ENCODE measurements around the gene DPM3.
"Not testable (repeated sequence)": the region's sequence is repeated elsewhere in the genome, so short reads cannot be mapped to it uniquely, and the experiment has no call there.

DPM3 gene

DNA sequence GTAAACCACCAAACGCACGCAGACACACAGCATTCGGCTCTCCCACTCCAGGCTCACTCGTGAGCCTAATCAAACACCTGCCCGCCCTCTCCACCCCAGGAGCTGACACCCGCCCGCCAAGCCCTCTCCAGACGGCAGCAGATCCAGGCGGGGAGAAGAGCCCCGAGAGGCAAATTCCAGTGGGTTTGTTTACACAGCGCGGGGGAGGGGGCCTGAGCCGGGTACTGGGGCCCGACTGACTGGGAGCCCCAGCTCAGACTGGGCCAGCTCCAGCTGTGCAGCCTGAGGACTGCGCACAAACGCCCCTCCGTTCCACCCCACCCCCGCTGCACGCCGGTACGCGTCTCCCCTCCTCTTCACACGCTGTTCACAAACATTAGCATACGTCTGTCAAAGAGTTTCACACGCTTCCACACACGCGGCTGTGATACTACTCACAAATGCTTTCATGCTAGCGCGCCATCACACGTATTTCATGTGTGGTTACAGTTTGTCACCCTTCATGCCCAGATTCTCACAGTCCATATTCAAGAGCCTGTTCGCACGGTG, 13.7 kb downstream of the DPM3 start:
- DNase-seq, result peak in 49 of 56 donors; percentile 38 to 89 (median 78)

DNA sequence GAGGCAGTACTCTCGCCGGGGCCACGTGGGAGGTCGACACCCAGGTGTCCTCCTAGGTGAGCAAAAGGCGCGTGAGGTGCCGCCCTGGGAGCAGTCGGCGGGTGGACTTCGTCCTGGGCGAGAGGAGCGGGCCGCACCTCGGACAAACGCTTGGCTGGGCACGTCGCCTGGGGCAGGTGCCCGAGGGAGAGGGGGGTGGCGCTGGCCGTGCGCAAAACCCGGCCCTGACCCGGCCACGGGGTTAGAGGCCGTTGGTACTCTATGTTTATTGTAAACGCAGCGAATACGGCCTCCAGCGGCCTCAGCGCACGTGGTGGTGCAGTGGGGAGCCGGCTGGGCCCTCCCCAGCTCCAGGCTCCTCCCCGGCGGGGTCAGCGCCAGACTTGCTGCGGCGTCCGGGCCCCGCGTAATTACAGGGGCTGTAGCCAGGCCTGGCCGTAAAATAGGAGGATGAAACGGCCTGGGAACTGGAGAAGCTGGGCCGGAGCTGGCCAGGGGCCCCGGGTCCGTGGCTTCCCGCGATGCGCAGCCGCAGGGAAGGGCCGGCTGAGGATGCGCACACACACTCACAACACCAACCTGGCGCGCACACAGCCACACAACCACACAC, 14.3 kb downstream of the DPM3 start:
- peak in 54 of 56 donors; percentile 42 to 93 (median 77) for DNase-seq

DNA sequence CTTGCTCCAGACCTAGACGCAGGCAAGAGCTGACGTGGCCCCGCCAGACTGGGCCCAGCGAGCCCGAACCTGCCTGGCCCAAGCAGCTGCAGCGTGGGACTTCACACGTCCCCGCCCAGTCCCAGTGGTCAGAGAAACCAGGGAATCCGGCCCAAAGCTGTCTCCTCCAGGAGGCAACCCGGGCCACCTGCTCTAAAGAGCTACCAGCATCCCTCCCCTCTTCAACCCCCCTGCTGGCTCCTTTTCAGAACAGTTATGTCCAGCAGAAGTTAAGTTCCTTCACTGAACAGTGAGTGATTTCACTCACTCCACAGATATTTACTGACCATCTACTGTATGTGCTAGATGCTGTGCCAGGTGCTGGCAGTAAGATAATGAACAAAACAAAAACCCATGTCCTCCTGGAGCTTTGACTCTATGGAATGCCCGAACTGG, 14.8 kb downstream of the DPM3 start:
- peak in 8 of 56 donors; percentile 13 to 47 (median 26) for DNase-seq

DNA sequence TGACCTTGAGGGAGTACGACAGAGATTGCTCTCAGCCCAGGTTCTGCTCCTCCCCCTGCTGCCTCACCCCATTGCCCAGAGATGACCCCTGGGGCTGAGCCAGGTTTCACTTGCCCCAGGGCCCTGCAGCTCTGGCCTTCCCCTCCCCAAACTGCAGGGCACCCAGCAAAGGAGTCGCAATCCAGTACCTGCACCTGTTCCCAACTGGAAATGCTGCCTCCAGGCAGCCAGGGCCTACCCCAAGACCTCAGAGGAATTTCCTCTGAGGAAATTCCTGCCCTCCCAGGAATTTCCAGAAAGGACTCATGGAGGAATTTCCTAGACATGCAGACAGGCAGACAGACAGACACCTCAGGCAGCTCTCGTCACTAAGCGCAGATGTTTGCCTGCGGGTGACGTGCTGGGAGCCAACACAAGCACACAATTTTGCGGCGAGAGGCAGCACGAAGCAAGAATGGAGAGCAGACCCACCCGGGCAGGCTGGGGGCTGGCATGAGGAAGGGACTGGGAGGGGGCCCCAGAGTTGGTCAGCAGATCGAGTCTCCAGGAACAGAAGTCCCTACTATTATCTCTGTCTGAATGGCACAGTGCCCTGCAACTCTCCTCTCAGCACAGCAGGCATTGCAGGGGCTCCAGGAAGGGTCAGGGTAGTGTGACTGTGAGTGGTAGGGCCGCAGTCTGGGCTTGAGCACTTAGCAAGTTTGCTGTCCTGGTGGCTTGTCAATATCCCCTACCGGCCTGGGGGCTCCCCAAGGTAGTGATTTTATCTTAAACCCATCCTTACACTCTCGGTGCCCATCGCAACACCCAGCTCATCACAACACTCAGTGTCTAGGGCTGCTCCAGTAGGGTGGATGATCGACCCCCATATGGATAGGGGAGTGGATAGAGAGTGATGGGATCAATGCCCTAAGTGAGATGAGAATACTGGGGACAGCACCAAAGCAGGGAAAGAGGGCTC, 15.5 kb downstream of the DPM3 start:
- peak in 8 of 56 donors; percentile 3 to 32 (median 14) for DNase-seq

DNA sequence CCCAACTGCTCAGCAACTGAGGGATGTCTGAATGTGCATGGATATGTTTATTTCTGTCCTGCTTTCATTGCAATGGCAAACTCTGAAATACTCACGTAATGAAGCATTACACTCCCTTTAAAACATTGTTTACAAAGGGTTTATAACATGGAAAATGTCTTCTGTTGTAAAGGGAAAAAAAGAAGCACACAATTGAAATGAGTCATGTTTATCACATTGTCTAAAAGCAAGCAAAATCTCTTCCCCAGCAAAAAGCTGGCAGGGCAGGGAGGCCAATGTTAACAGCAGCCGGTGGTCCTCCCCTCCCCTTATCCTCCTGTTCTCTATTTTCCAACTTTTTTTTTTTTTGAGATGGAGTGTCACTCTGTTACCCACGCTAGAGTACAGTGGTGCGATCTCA, 16.5 kb downstream of the DPM3 start:
- no peak for DNase-seq

DNA sequence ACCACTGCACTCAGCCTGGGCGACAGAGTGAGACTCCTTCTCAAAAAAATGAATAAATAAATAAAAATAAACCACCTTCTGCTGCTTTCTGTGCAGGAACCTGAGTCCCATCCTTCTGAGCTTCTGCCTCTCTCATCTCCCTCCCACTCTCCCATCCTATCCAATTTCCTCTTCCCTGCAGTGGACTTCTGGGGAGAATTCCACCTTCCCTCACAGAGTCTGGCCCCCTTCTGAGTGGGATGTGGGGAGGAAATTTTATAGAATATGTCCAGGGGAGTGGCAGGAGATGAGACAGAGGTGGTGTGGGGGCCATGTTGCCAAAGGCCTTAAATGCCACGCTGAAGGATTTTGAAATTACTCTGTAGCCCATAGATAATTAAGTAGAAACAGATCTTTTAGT, 18.0 kb downstream of the DPM3 start:
- no peak for DNase-seq

DNA sequence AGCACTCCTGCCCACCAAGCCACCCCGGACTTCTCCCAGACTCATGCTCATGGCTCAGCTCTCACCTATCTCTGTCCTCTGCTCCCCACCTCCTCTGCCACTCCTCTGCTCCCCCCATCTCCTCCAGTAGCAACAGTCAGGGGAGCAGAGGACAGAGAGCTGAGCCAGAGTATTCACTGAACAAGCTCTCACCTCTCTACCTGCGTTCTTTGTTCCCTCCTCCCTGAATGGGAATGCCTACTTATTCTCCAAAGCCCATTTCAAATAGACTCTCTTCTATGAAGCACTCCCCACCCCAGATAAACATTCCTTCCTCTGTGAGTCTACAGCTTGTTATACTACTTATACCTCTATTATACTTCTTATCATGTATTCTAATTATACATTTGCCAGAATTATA, 19.1 kb downstream of the DPM3 start:
- no peak for DNase-seq

DNA sequence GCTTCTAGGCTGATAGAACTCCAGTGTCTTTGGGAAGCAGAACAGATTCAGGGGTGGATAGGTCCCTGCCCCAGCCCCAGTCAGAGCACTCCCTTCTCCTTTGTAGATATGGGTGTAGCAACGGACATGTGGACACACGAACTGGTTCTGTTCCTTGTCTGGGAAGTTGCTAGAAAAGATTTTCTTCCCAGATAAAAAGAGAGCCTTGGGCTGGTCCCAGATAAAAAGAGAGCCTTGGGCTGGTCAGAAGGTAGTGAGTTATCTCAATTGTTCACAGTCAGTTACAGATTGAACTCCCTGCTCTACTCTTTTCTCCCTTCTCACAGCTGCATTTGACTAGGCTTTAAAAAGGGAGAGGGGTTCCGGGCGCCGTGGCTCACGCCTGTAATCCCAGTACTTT, 20.1 kb downstream of the DPM3 start:
- DNase-seq, result no peak

DNA sequence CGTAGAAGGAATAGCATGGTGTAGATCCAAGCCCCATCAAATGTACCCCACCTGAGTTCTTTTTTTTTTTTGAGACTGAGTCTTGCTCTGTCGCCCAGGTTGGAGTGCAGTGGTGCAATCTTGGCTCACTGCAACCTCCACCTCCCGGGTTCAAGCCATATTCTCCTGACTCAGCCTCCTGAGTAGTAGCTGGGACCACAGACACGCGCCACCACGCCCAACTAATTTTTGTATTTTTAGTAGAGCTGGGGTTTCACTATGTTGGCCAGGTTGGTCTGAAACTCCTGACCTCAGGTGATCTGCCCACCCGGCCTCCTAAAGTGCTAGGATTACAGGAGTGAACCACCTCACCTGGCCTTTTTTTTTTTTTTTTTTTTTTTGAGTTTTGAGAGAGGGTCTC, 22.2 kb downstream of the DPM3 start:
- not testable (repeated sequence) for DNase-seq

DNA sequence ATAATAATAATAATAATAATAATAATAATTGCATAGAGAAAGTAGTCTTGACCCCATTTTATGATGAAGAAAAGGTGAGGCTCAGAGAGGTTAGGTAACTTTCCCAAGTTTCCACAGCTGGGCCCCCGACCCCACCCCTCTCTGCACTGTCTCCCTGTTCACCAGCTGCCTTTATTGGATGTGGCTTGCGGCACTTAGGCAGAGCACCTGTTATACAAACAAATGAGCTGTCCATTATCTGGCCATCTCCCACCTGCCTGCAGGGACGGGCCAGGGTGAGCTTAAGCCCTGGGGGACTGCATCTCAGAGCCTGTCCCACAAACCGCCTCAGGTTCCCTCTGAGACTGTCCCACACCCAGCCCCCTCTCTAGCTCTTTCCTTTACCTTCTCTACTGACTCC, 22.7 kb downstream of the DPM3 start:
- DNase-seq, result no peak

DNA sequence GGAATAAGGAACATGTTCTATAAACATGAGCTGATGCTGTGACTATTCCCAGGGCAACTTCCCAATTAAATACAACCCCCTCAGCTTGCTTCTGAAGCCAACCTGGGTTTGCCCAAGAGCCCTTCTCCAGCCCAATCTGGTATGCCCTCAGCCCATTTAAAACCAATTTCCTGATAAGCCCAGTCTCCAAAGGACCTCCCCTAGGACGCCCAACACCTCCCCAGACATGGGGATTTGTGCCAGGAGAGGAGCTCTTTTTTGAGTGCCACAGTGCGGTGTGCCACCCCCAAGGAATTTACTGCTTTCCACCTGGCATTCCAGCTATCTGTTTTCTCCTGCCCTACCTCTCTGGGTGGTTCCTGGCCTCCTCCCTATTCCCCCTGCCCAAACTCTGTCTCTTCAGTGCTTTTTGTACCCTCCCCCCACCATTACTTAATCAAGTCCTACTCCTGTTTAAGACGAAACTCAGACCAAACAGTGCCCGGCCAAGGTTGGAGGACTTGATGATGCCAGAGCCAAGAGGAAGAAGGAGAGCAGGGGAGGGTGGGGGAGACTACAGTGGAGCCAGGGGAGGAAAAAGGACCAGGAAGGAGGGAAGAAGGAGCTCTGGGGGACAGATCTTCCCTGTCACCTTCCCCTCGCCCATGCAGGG, 24.1 kb downstream of the DPM3 start:
- no peak for DNase-seq

DNA sequence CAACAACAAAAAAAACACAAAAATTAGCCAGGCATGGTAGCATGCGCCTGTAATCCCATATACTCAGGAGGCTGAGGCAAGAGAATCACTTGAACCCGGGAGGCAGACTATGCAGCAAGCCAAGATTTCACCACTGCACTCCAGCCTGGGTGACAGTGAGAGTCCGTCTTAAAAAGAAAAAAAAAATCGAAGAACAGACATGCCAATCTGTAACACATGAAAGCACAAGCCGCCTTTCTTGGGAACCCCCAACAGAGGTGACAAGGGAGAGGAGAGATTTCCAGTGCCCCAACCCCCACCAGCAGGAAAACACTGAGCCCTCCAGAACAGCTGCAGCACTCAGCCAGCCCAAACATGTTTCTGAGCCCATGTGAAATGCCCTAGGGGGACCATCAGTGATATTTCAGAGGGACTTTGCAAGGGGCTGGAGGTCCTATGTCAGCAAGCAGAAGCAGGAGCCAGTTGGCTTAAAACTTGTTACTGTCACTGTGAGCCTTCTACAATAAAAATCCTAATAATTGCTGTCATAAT, 26.8 kb downstream of the DPM3 start:
- DNase-seq, result no peak

DNA sequence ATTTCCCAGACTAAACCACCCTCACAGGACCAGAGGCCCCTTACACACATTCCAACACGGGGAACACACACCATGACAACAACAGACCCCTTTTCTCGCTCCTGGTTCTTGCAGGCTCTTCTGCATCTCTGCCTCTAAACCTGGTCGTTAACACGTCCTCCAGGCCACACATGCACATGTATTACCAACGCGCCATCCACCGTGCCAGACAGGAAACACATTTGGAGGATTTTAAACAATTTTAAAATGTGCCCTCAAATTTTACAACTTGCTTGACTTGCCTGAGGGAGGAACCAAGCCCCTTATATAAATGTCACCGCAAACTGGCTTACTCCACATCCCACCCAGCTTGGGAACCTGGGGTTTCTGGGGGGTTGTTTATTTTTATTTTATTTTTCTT, 29.5 kb downstream of the DPM3 start:
- DNase-seq, result no peak

DNA sequence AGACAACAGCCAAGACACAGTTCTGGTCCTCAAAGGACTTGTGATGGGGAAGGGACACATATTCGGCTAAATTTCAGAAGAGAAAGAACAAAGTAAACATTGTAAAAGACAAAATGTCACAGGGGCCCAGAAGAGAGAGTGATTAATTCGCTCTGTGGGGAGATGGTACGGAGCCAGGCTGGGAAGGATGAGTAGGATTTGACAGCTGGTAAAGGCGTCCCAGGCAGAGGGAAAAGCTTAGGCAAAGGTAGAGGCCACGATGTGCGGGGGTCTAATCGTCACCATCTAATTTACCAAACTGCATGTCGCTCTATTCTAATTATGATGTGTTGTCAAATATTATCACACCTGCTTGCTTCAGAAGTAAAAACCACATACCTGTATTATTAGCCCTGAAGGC, 29.9 kb downstream of the DPM3 start:
- peak in 1 of 56 donors; percentile 11 for DNase-seq

DNA sequence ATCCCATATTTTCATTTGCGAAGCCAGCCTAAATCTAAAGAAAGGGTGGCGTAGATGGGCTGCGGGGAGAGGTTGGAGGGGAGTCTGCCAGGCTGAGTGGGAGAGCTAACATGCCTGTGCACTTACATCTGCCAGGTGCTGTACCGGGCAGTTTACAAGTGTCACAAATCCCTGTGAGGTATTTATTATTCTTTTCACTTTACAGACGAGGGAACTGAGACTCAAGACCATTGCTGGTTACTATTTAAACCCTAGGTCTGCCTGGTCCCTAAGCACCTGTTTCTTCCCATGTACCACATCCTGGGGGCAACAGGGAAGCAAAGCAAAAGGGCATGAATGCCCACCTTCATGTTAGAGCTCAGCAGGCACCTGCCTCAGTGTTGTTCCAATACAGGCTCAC, 32.0 kb downstream of the DPM3 start:
- no peak for DNase-seq

DNA sequence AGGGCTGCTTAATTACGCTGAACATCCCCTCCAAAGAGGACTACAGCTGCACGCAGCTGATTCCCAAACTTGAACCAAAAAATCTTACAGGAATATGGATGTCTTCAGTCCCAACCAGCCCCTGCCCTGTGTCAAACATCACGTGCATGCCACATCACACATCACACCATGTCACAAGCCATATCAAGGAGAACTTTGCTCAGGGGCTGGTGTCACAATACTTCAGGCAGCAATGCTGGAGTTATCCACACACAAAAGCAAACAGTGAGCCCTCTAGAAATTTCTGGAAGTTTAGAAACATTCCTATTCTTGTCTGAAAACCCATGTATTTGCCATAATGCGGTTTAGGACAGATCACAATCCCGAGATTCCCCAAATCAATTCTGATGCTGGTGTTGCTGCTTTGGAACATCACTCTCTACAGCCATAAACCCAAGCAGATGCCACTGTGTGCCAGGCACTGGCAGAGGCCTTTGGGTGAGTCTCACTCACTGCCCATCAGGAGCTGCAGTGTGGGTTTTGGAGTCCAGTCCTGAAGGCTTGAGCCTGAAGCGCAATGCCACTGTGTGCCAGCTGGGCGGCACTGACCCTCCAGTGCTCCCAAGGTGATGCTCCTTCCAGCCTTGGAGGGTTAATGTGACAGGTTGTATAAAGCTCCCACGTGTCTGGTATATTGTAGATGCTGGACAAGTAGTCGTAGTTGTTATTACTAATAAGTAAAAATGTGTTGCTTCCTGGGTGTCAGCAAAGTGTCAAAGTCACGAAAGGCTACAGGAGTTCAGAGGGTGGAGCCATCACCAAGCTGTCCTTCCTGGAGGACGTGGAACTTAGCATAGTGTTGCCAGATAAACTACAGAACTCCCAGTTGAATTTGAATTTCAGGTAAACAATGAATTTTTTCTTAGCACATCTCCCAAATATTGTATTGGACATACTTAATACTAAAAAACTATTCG, 32.7 kb downstream of the DPM3 start:
- no peak for DNase-seq

DNA sequence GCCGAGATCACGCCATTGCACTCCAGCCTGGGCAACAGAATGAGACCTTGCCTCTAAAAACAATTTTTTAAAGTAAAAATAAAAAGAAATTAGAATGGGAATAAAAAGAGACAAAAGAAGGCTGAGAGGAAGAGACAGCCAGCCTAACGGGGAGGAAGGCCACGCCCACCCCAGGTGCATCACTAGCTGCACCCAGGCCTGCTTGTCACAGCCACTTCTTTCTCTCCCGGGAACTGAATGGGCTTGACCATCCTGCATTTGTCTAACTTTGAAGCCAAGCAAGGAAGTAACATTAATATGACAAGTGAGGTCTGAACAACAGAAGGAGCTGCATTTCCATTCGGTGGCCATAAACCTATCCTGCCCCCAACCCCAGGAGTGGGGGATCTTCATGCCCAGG, 33.5 kb downstream of the DPM3 start:
- no peak for DNase-seq

DNA sequence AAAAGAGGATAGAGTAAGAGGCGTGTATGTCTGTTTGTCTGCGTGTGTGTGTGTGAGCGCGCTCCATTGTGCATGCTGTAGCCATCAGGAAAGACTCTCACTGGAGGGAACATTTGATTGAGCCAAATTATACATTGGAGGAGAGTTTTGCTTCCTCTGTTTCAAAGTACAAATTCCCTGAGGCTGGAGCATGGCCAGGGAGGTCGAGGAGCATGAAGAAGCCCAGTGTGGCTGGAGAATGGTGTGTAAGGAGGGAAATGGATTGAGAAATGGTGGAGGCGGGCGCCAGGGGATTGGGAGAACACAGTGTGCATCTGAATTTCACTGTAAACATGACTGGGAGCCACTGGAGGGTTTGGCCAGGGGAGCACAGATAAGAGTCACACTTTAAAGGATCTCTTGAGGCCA, 34.7 kb downstream of the DPM3 start:
- DNase-seq, result no peak

DNA sequence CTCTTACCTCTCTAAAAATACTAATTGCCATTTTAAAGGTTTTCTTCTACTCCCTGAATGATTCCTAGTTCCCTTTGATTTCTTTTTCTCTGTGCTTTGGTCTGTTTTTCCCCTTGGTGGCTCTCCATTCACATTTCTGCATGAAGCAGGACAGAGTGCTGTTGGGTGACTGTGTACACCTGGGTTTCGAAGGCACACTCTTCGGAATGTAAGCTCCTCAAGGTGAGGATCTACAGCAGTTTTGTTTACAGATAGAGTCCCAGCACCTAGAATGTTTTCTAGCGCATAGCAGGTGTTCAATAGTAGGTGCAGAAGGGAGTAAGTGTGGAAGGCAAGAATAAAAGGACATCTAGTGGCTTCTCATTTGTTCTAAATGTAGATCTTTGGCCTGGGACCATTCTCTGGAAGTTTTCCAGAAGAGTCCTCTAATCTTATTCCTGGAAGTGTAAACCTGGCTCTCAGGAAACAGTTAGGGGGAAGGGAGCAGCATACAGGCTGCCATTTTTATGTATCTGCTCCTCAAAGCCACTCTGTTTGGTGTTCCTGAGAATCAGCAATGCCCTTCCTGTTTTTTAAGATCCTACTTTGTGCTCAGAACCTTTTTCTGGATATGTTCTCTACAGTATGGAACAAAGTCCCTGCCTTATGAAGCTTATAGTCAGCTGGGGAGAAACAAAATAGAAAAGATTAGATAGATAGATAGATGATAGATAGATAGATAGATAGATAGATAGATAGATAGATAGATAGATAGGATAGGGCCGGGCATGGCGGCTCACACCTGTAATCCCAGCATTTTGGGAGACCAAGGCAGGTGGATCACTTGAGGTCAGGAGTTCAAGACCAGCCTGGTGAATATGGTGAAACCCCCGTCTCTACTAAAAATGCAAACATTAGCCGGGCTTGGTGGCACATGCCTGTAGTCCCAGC, 35.5 kb downstream of the DPM3 start:
- DNase-seq, result no peak
